ENCODE data around the gene JAG1. TPM values are rescaled to one million over a fixed set of nuclear protein-coding genes. Genes with fewer than 3 reads are reported as not detected.

The JAG1 gene
- polyA plus RNA-seq, 1 experiment: 13.5 TPM

- ChIA-PET POLR2A (no interaction called here), CTCF (no interaction called here)
- no peak overlapping the region for H3K27ac ChIP-seq (ENCODE audit: low read depth, low read length)
- no peak for TF ChIP-seq CTCF (IDR thresholded peaks at IDR 0.05; ENCODE audit: low read depth, low read length)
- H3K27me3 ChIP-seq (ENCODE audit: control insufficient read depth, insufficient read depth, low read length): no peaks in the 10 kb centered on the region
- no peaks in the 10 kb centered on the region for H3K9me3 ChIP-seq (ENCODE audit: control insufficient read depth, insufficient read depth, low read length)
- H3K4me3 ChIP-seq (ENCODE audit: low read depth, low read length): no peak overlapping the region
- DNase-seq (ENCODE audit: low read depth, low spot score): no peak
These were observed 6.8 kb upstream of the JAG1 start for GRCh38 chr20:10680571-10680970.

DNA sequence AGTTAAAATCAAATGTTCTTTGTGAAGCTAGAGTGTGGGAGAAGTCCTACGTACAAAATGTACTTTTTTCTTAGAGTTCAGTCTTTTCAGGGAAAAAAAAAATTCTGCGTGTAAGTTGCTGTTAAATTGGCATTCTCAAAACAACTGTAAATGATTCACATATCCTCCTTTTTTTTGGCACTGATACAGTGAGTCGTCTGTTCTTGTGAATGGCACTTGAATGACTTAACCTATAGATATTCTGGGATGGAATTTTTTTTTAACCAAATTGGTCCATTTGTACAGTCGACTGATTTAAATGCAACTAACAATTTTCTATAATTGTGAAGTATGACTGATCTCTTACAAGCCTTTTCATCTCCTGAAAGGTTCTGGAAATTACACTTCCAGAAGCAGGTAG, 5.5 kb upstream of the JAG1 start:
- Histone ChIP-seq H3K27me3 (ENCODE audit: control insufficient read depth, insufficient read depth, low read length) (no peaks in the 10 kb centered on the region), H3K27ac (ENCODE audit: low read depth, low read length) (no peak overlapping the region), H3K4me3 (ENCODE audit: low read depth, low read length) (no peak overlapping the region), H3K9me3 (ENCODE audit: control insufficient read depth, insufficient read depth, low read length) (no peaks in the 10 kb centered on the region)
- CTCF ChIA-PET: no interaction called here
- DNase-seq (ENCODE audit: low read depth, low spot score): no peak
- POLR2A ChIA-PET: no interaction called here
- no peak for TF ChIP-seq CTCF (IDR thresholded peaks at IDR 0.05; ENCODE audit: low read depth, low read length)

DNA sequence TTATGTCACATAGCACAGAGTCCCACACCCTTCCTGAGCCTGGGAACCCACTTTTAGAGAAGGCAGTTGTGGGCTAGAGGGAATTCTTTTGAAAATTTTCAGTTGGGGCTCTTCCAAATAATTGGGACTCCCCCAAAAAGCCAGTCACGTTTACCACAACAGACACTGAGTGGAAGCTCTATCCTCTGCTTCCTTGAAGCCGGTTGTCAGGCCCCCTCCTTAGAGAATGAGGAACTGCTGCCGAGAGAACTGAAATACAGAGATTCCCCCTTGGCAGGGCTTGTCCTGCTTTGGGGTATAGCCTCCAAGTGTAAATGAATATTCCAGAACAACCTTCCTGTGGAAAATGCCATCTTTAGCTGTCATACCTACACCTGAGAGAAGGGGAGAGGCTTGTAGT, 2.7 kb upstream of the JAG1 start:
- no peak for TF ChIP-seq CTCF (IDR thresholded peaks at IDR 0.05; ENCODE audit: low read depth, low read length)
- no peaks in the 10 kb centered on the region for H3K27me3 ChIP-seq (ENCODE audit: control insufficient read depth, insufficient read depth, low read length)
- no peak overlapping the region for H3K27ac ChIP-seq (ENCODE audit: low read depth, low read length)
- POLR2A ChIA-PET: no interaction called here
- H3K4me3 ChIP-seq (ENCODE audit: low read depth, low read length): no peak overlapping the region
- no peaks in the 10 kb centered on the region; the same call in 1 of the 2 replicates for H3K9me3 ChIP-seq (ENCODE audit: control insufficient read depth, insufficient read depth, low read length)
- CTCF ChIA-PET: interaction anchor here (1.0 to 1.5 kb wide), 3 partner anchors 12 to 867 kb away, joined by 3 to 4 read pairs (median 4); no protein-coding TSS in a partner anchor
- DNase-seq (ENCODE audit: low read depth, low spot score): no peak

GRCh38 chr20:10675450-10675848, 1.6 kb upstream of the JAG1 start:
- no peak for TF ChIP-seq CTCF (IDR thresholded peaks at IDR 0.05; ENCODE audit: low read depth, low read length)
- ChIA-PET POLR2A (interaction anchor here (0.7 to 1.3 kb wide), 2 partner anchors 35 to 119 kb away, joined by 4 to 9 read pairs; no protein-coding TSS in a partner anchor), CTCF (interaction anchor here (0.6 to 1.8 kb wide), 19 partner anchors 12 to 586 kb away, joined by 3 to 7 read pairs (median 3); no protein-coding TSS in a partner anchor)
- H3K27ac ChIP-seq (ENCODE audit: low read depth, low read length): no peak overlapping the region
- peak overlapping the region; percentile 88; the same call in 1 of the 2 replicates for H3K4me3 ChIP-seq (ENCODE audit: low read depth, low read length)
- H3K27me3 ChIP-seq (ENCODE audit: control insufficient read depth, insufficient read depth, low read length): no peaks in the 10 kb centered on the region
- no peaks in the 10 kb centered on the region; the same call in 1 of the 2 replicates for H3K9me3 ChIP-seq (ENCODE audit: control insufficient read depth, insufficient read depth, low read length)
- no peak for DNase-seq (ENCODE audit: low read depth, low spot score)

- no peaks in the 10 kb centered on the region for H3K27me3 ChIP-seq (ENCODE audit: control insufficient read depth, insufficient read depth, low read length)
- ChIA-PET POLR2A (interaction anchor here (0.5 to 1.6 kb wide), 8 partner anchors 65 to 377 kb away, joined by 3 to 8 read pairs (median 3); partner anchors contain the start of gene SLX4IP), CTCF (interaction anchor here (0.6 to 2.0 kb wide), 33 partner anchors 8 to 591 kb away, joined by 3 to 9 read pairs (median 3); no protein-coding TSS in a partner anchor)
- no peaks in the 10 kb centered on the region; the same call in 1 of the 2 replicates for H3K9me3 ChIP-seq (ENCODE audit: control insufficient read depth, insufficient read depth, low read length)
- peak; percentile 85 for TF ChIP-seq CTCF (IDR thresholded peaks at IDR 0.05; ENCODE audit: low read depth, low read length)
- H3K27ac ChIP-seq (ENCODE audit: low read depth, low read length): peak overlapping the region; percentile 97
- H3K4me3 ChIP-seq (ENCODE audit: low read depth, low read length): peak overlapping the region; percentile 88
- no peak for DNase-seq (ENCODE audit: low read depth, low spot score)
These were observed 1.1 kb upstream of the JAG1 start for GRCh38 chr20:10674684-10675449.

Measured in AG04450 (cell line).